Esophagus muscularis mucosa (tissue), 4 donors: ENCODE data around the gene TSSC4. TPM values are rescaled to one million over a fixed set of nuclear protein-coding genes. Genes with fewer than 3 reads are reported as not detected.

Experiments used
- DNase-seq: peaks from one replicate; pipeline ENCODE4 v3.0.0-alpha.2; 2017; ENCODE audit errors: extremely low spot score
- H3K27ac ChIP-seq, 4 donors: fragments of 200-600 bp; sonication (generic); replicated peaks in 1 of 4; 1 replicate in 3 of 4; 2 replicates in 1 of 4; pipeline ENCODE4 v1.5.1; 2016 to 2019; ENCODE audit warnings: mild to moderate bottlenecking in 1 of 4
- H3K27me3 ChIP-seq, 4 donors: fragments of 200-600 bp; sonication (generic); one replicate each; pipeline versions ENCODE4 v1.5.1 to v1.6.0; 2016 to 2019
- H3K36me3 ChIP-seq, 4 donors: fragments of 200-600 bp; sonication (generic); one replicate each; pipeline ENCODE4 v1.5.1; 2016 to 2019
- H3K4me1 ChIP-seq, 4 donors: fragments of 200-600 bp; sonication (generic); one replicate each; pipeline ENCODE4 v1.5.1; 2016 to 2019
- H3K4me3 ChIP-seq, 4 donors: fragments of 200-600 bp; sonication (generic); 1 replicate in 2 of 4; 2 replicates in 2 of 4; pipeline ENCODE4 v1.5.1; 2016 to 2019; ENCODE audit warnings: mild to moderate bottlenecking in 4 of 4, moderate library complexity in 1 of 4
- H3K9me3 ChIP-seq, 4 donors: fragments of 200-600 bp; sonication (generic); 1 replicate in 3 of 4; 2 replicates in 1 of 4; pipeline ENCODE4 v1.5.1; 2016 to 2019
- CTCF ChIP-seq, 3 experiments: fragments of 200-600 bp in 2 of 3; fragments of 450-650 bp in 1 of 3; sonication (generic) in 2 of 3; IDR thresholded peaks; one replicate each; pipeline ENCODE4 v1.5.1; 2017 to 2019; ENCODE audit warnings: antibody characterized with exemption in 3 of 3, mild to moderate bottlenecking in 2 of 3, moderate library complexity in 1 of 3
- EP300 ChIP-seq: sonication (generic); formaldehyde crosslinking; IDR thresholded peaks from one replicate; pipeline ENCODE4 v1.6.1; 2017; ENCODE audit warnings: antibody characterized with exemption
- POLR2A ChIP-seq: fragments of 450-650 bp; IDR thresholded peaks from one replicate; pipeline ENCODE4 v1.6.1; 2017; ENCODE audit warnings: antibody characterized with exemption, moderate library complexity, mild to moderate bottlenecking, low read depth
- POLR2AphosphoS5 ChIP-seq, 2 donors: sonication (generic); formaldehyde crosslinking; IDR thresholded peaks; one replicate each; pipeline ENCODE4 v1.6.1; 2017; ENCODE audit warnings: antibody characterized with exemption in 2 of 2
- WGBS: methylation state at CpG from one replicate; pipeline ENCODE4 v1.1.5; 2018; 5-methylcytosine and 5-hydroxymethylcytosine counted together
- intact Hi-C: fragments of 100-400 bp; cut with DNase I; formaldehyde crosslinking; loops from one replicate; pipeline ENCODE4 v1.15.1; 2023
- total RNA-seq, 4 donors: library from RNA; depleted of rRNA; stranded (reverse); fragments of >200 nt; gene quantifications; one replicate each; pipeline versions ENCODE4 v1.1.0 to v1.2.1, GENCODE V29; 2016

Gene TSSC4
- total RNA-seq, 4 donors from 2014 or later, result 46.9 to 76.9 (median 70.6) TPM

DNA sequence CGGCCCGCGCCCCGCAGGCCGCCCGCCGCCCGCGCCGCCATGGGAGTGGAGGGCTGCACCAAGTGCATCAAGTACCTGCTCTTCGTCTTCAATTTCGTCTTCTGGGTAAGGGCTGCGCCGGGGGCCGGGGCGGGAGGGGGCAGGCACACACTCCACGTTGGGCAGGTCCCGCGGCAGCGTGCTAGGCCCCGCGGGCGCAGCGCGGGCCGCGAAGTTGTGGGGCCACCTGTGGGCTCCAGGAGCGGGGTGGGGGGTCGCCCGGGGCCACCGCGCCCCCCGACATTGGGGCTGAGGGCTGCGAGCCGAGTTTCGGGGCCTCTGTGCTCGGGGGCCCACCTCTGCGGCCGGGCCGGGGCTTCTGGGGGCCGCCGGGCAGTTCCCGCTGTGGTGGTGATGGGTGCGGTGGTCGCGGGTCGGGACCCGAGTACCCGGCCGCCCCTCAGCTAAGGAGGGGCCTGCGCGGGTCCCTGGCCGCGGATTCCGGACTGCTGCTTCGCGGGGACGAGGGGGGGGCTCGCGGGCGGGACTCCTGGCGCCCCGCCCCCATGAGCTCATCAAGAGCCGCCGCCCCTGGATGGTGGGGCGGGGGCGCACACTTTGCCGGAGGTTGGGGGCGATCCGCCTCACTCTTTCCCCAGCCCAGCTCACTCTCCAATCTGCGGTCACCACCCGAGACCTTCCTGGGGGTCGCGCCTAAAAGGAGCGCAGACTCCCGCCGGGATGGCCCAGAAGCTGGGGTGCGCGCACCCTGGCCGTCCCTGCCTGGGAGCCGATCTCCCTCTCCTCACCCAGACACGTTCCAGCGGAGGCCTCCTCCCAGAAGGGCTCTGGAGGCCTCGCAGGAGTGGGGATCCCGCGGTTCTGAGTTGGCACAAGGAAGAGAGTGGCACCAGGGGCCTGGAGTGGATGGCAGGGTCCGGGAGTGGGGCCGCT lies 22.8 kb upstream of the TSSC4 start:
- Histone ChIP-seq H3K36me3 (no peaks in the 10 kb centered on the region), H3K27ac (peak overlapping the region; percentile 98 to 100 (median 100)), H3K9me3 (no peaks in the 10 kb centered on the region), H3K4me3 (peak overlapping the region; percentile 89 to 100 (median 100)), H3K27me3 (no peaks in the 10 kb centered on the region), H3K4me1 (peaks cover 50 to 64% (median 53%) of the 10 kb centered on the region in 4 donors)
- intact Hi-C loops, result loop anchor here (2.0 kb wide), 1 partner anchor 73 kb away; no protein-coding TSS in a partner anchor
- 0% methylated on average over 7 of the region's 88 CpGs for WGBS
- TF ChIP-seq POLR2AphosphoS5 (IDR thresholded peaks at IDR 0.05) (peak; percentile 69 to 70), CTCF (IDR thresholded peaks at IDR 0.05) (no peak)
- no peak for DNase-seq

- H3K27me3 ChIP-seq, result no peaks in the 10 kb centered on the region
- no peaks in the 10 kb centered on the region for H3K36me3 ChIP-seq
- peaks cover 59 to 72% (median 62%) of the 10 kb centered on the region in 4 donors for H3K4me1 ChIP-seq
- H3K9me3 ChIP-seq, result no peaks in the 10 kb centered on the region
- WGBS, result 11% methylated on average over 21 of the region's 23 CpGs
- TF ChIP-seq POLR2AphosphoS5 (IDR thresholded peaks at IDR 0.05) (peak; percentile 31 to 39), CTCF (IDR thresholded peaks at IDR 0.05) (no peak)
- H3K27ac ChIP-seq, result peak overlapping the region; percentile 98 to 100 (median 100)
- no peak for DNase-seq
- intact Hi-C loops, result no loop called here
- peak overlapping the region; percentile 89 to 100 (median 100) for H3K4me3 ChIP-seq
Measured at GRCh38 chr11:2378527-2379210, 21.9 kb upstream of the TSSC4 start.

- Histone ChIP-seq H3K4me1 (peaks cover 69 to 74% (median 71%) of the 10 kb centered on the region in 4 donors), H3K4me3 (peak overlapping the region; percentile 89 to 100 (median 100)), H3K36me3 (no peaks in the 10 kb centered on the region), H3K27me3 (no peaks in the 10 kb centered on the region), H3K9me3 (no peaks in the 10 kb centered on the region), H3K27ac (peak overlapping the region; percentile 98 to 100 (median 100))
- WGBS, result 33% methylated on average over 9 of the region's 11 CpGs
- TF ChIP-seq POLR2A (no peak), CTCF (IDR thresholded peaks at IDR 0.05) (no peak)
- intact Hi-C loops, result no loop called here
- no peak for DNase-seq
Measured at GRCh38 chr11:2379466-2380174, 20.9 kb upstream of the TSSC4 start.

- peaks cover 76 to 82% (median 79%) of the 10 kb centered on the region in 4 donors for H3K4me1 ChIP-seq
- H3K9me3 ChIP-seq, result no peaks in the 10 kb centered on the region
- H3K4me3 ChIP-seq, result peak overlapping the region; percentile 89 to 100 (median 100)
- peaks cover 0 to 6% (median 4%) of the 10 kb centered on the region in 4 donors for H3K36me3 ChIP-seq
- H3K27ac ChIP-seq, result peak overlapping the region; percentile 98 to 100 (median 100)
- WGBS, result 61% methylated on average over 9 of the region's 13 CpGs
- intact Hi-C loops, result no loop called here
- H3K27me3 ChIP-seq, result no peaks in the 10 kb centered on the region
- DNase-seq, result no peak
- TF ChIP-seq POLR2A (no peak), EP300 (no peak), POLR2AphosphoS5 (IDR thresholded peaks at IDR 0.05) (no peak), CTCF (IDR thresholded peaks at IDR 0.05) (no peak)
Measured at GRCh38 chr11:2380396-2380795, 20.2 kb upstream of the TSSC4 start.
